ENCODE measurements around the gene IFT88.

GRCh38 chr13:20566468-20566897 lies 474 bp upstream of the IFT88 start:
- TF ChIP-seq ZNF8 (CRISPR knock-in tag; IDR thresholded peaks at IDR 0.05) (no peak), ISL1 (CRISPR knock-in tag; IDR thresholded peaks at IDR 0.05) (no peak), CSDC2 (CRISPR knock-in tag; IDR thresholded peaks at IDR 0.05) (no peak), ZFP30 (CRISPR knock-in tag; IDR thresholded peaks at IDR 0.05) (no peak), PATZ1 (CRISPR knock-in tag; IDR thresholded peaks at IDR 0.05; ENCODE audit: borderline replicate concordance) (no peak), TCF4 (CRISPR knock-in tag; IDR thresholded peaks at IDR 0.05; ENCODE audit: borderline replicate concordance) (no peak), BACH2 (CRISPR knock-in tag; IDR thresholded peaks at IDR 0.05; ENCODE audit: borderline replicate concordance) (no peak), TSHZ2 (CRISPR knock-in tag; IDR thresholded peaks at IDR 0.05) (no peak), CSRNP3 (CRISPR knock-in tag; IDR thresholded peaks at IDR 0.05) (no peak), CREB5 (CRISPR knock-in tag; IDR thresholded peaks at IDR 0.05; ENCODE audit: low read depth) (no peak), RARB (CRISPR knock-in tag; IDR thresholded peaks at IDR 0.05) (no peak), ZFP3 (CRISPR knock-in tag; IDR thresholded peaks at IDR 0.05) (no peak), ARNTL (CRISPR knock-in tag; IDR thresholded peaks at IDR 0.05; ENCODE audit: borderline replicate concordance, low read depth) (no peak)
